SK-N-SH (cell line): ENCODE results near the gene LRP4. TPM values are rescaled to one million over a fixed set of nuclear protein-coding genes. Genes with fewer than 3 reads are reported as not detected.

Source experiments
- CTCF ChIA-PET: fragments of 300-600, 350-600 bp; formaldehyde crosslinking; extraction: SDS; loops from one replicate; lab custom pipeline; 2021; lab: Yijun Ruan, JAX
- POLR2A ChIA-PET: fragments of 350-600 bp; sonication (Branson Sonifier 250); formaldehyde crosslinking; extraction: SDS; loops from one replicate; lab custom pipeline; 2020; ENCODE audit warnings: antibody characterized with exemption, inconsistent platforms; lab: Yijun Ruan, JAX
- DNase-seq: peaks from one replicate; pipeline ENCODE4 v3.0.0; 2012
- H2AFZ ChIP-seq: fragments of 200-600 bp; sonication (generic); 2 replicates; pipeline ENCODE4 v1.8.1; 2016; ENCODE audit warnings: antibody characterized with exemption, mild to moderate bottlenecking, low read depth
- H3F3A ChIP-seq: fragments of 200-600 bp; sonication (generic); replicated peaks from 2 replicates; pipeline ENCODE3; 2016; ENCODE audit warnings: antibody characterized with exemption, mild to moderate bottlenecking; ENCODE audit not compliant: insufficient read depth
- H3K27ac ChIP-seq, 2 experiments: fragments of 200-500 bp in 1 of 2; fragments of 200-600 bp in 1 of 2; sonication (Bioruptor generic) in 1 of 2; sonication (generic), shearing (Covaris generic) in 1 of 2; 2 replicates each; pipeline versions ENCODE4 v1.5.1 to v1.6.1; 2014 to 2016; ENCODE audit warnings: low read depth in 2 of 2, inconsistent platforms in 1 of 2, low read length in 1 of 2, mild to moderate bottlenecking in 1 of 2, mixed read lengths in 1 of 2
- H3K27me3 ChIP-seq: fragments of 200-600 bp; sonication (generic), shearing (Covaris generic); 2 replicates; pipeline ENCODE4 v1.6.1; 2016; ENCODE audit warnings: mixed run types; ENCODE audit not compliant: insufficient read depth
- H3K36me3 ChIP-seq, 2 experiments: fragments of 200-500 bp in 1 of 2; fragments of 200-600 bp in 1 of 2; sonication (Bioruptor generic) in 1 of 2; sonication (generic) in 1 of 2; replicated peaks in 1 of 2; 2 replicates each; pipeline versions ENCODE3 to v1.5.1; 2014 to 2016; ENCODE audit warnings: low read length in 1 of 2, mild to moderate bottlenecking in 1 of 2; ENCODE audit not compliant: insufficient read depth in 2 of 2, control insufficient read depth in 1 of 2
- H3K4me1 ChIP-seq, 2 experiments: fragments of 200-500 bp in 1 of 2; fragments of 200-600 bp in 1 of 2; sonication (Bioruptor generic) in 1 of 2; sonication (generic), shearing (Covaris generic) in 1 of 2; 2 replicates each; pipeline versions ENCODE4 v1.5.1 to v1.6.1; 2014 to 2016; ENCODE audit warnings: low read depth in 1 of 2, low read length in 1 of 2, mixed run types in 1 of 2; ENCODE audit not compliant: insufficient read depth in 2 of 2, control insufficient read depth in 1 of 2
- H3K4me2 ChIP-seq: fragments of 200-600 bp; sonication (generic), shearing (Covaris generic); 2 replicates; pipeline ENCODE4 v1.6.1; 2017; ENCODE audit warnings: mixed run types
- H3K4me3 ChIP-seq, 2 experiments: fragments of 200-500 bp in 1 of 2; fragments of 200-600 bp in 1 of 2; sonication (Bioruptor generic) in 1 of 2; sonication (generic), shearing (Covaris generic) in 1 of 2; 2 replicates each; pipeline versions ENCODE4 v1.5.1 to v1.8.1; 2014 to 2016; ENCODE audit warnings: low read depth in 2 of 2, inconsistent platforms in 1 of 2, low read length in 1 of 2, mild to moderate bottlenecking in 1 of 2, mixed read lengths in 1 of 2, moderate library complexity in 1 of 2
- H3K79me2 ChIP-seq: fragments of 200-600 bp; sonication (generic); 2 replicates; pipeline ENCODE4 v1.8.1; 2017; ENCODE audit warnings: mild to moderate bottlenecking; ENCODE audit not compliant: insufficient read depth
- H3K9ac ChIP-seq: fragments of 200-600 bp; sonication (generic); 2 replicates; pipeline ENCODE4 v1.6.1; 2017; ENCODE audit warnings: mixed run types
- H3K9me2 ChIP-seq: fragments of 200-600 bp; sonication (generic); 2 replicates; pipeline ENCODE4 v1.6.1; 2017; ENCODE audit warnings: mixed run types
- H3K9me3 ChIP-seq: fragments of 200-600 bp; sonication (generic); 2 replicates; pipeline ENCODE4 v1.6.1; 2017; ENCODE audit warnings: mixed run types, mild to moderate bottlenecking, moderate library complexity
- H4K20me1 ChIP-seq: fragments of 200-600 bp; sonication (generic); 2 replicates; pipeline ENCODE4 v1.6.1; 2017; ENCODE audit warnings: mild to moderate bottlenecking, mixed run types; ENCODE audit not compliant: insufficient read depth
- CTCF ChIP-seq: fragments of 200-600 bp; sonication (generic); IDR thresholded peaks from 2 replicates; pipeline ENCODE4 v1.6.1; 2017; ENCODE audit warnings: antibody characterized with exemption, mild to moderate bottlenecking, moderate library complexity
- ELF1 ChIP-seq: IDR thresholded peaks from 2 replicates; pipeline ENCODE4 v1.4.0; 2012
- EP300 ChIP-seq, 2 experiments: IDR thresholded peaks; 2 replicates each; pipeline versions ENCODE4 v1.4.0 to v1.6.1; 2012; ENCODE audit warnings: borderline replicate concordance in 1 of 2, low read depth in 1 of 2, low read length in 1 of 2
- FOXM1 ChIP-seq: IDR thresholded peaks from 2 replicates; pipeline ENCODE4 v1.4.0; 2012; ENCODE audit warnings: low read depth, mild to moderate bottlenecking
- GATA2 ChIP-seq: sonication (generic); formaldehyde crosslinking; IDR thresholded peaks from 2 replicates; pipeline ENCODE4 v1.5.0; 2020; ENCODE audit warnings: mild to moderate bottlenecking, missing genetic modification reagents
- JUND ChIP-seq: IDR thresholded peaks from 2 replicates; pipeline ENCODE4 v1.4.0; 2012
- MAX ChIP-seq: IDR thresholded peaks from 2 replicates; pipeline ENCODE4 v1.4.0; 2012; ENCODE audit warnings: low read depth
- MEF2A ChIP-seq: IDR thresholded peaks from 2 replicates; pipeline ENCODE4 v1.4.0; 2012; ENCODE audit warnings: low read depth, borderline replicate concordance
- MXI1 ChIP-seq: IDR thresholded peaks from 2 replicates; pipeline ENCODE4 v1.6.1; 2012; ENCODE audit warnings: mild to moderate bottlenecking, low read depth, low read length, improper control_type of control experiment
- NRF1 ChIP-seq: IDR thresholded peaks from 2 replicates; pipeline ENCODE4 v1.6.1; 2012; ENCODE audit warnings: low read depth, mild to moderate bottlenecking, low read length
- PBX3 ChIP-seq: IDR thresholded peaks from 2 replicates; pipeline ENCODE4; 2012
- POLR2AphosphoS5 ChIP-seq: IDR thresholded peaks from 2 replicates; pipeline ENCODE4 v1.6.1; 2012; ENCODE audit warnings: low read depth, low read length
- RAD21 ChIP-seq: IDR thresholded peaks from 2 replicates; pipeline ENCODE4 v1.6.1; 2012; ENCODE audit warnings: mild to moderate bottlenecking, low read length
- RCOR1 ChIP-seq: fragments of 150-350 bp; IDR thresholded peaks from 2 replicates; pipeline ENCODE4 v1.6.1; 2017; ENCODE audit warnings: antibody characterized with exemption, low read length
- RFX5 ChIP-seq: IDR thresholded peaks from 2 replicates; pipeline ENCODE4 v1.6.1; 2012; ENCODE audit warnings: mild to moderate bottlenecking, improper control_type of control experiment, low read length
- RXRA ChIP-seq: IDR thresholded peaks from 2 replicates; pipeline ENCODE4 v1.4.0; 2012; ENCODE audit warnings: low read depth, mild to moderate bottlenecking, borderline replicate concordance
- SIN3A ChIP-seq: IDR thresholded peaks from 2 replicates; pipeline ENCODE4 v1.6.1; 2012; ENCODE audit warnings: low read depth, mild to moderate bottlenecking, low read length, moderate library complexity, borderline replicate concordance
- SMC3 ChIP-seq: IDR thresholded peaks from 2 replicates; pipeline ENCODE4 v1.6.1; 2012; ENCODE audit warnings: low read depth, low read length, improper control_type of control experiment
- TEAD4 ChIP-seq: IDR thresholded peaks from 2 replicates; pipeline ENCODE4 v1.4.0; 2012; ENCODE audit warnings: mild to moderate bottlenecking, borderline replicate concordance; ENCODE audit not compliant: insufficient read depth
- USF1 ChIP-seq: IDR thresholded peaks from 2 replicates; pipeline ENCODE4 v1.4.0; 2012; ENCODE audit warnings: low read depth, borderline replicate concordance
- YY1 ChIP-seq: IDR thresholded peaks from 2 replicates; pipeline ENCODE4 v1.4.0; 2012; ENCODE audit warnings: low read depth, mild to moderate bottlenecking
- ZBTB33 ChIP-seq: IDR thresholded peaks from 2 replicates; pipeline ENCODE4 v1.4.0; 2012; ENCODE audit warnings: low read depth, borderline replicate concordance
- WGBS: methylation state at CpG from one replicate; pipeline ENCODE4 v1.1.6; 2017; ENCODE audit warnings: low lambda C conversion rate; 5-methylcytosine and 5-hydroxymethylcytosine counted together
- polyA plus RNA-seq, 3 experiments: library from polyadenylated mRNA; depleted of rRNA; stranded (reverse); fragments of >200 nt; gene quantifications; 2 replicates each; pipeline ENCODE4 v1.2.3, GENCODE V29; 2012

Gene LRP4
- polyA plus RNA-seq, 1 of the 3 experiments (the other 2 are of a cell fraction): 10.9 TPM

GRCh38 chr11:46951864-46952263, 33.5 kb upstream of the LRP4 start:
- Histone ChIP-seq H3F3A (peaks cover 24% of the 10 kb centered on the region), H3K4me1 (peaks cover 11 to 28% of the 10 kb centered on the region in 2 experiments), H3K9ac (no peak overlapping the region), H3K4me3 (no peak overlapping the region), H3K4me2 (no peak overlapping the region), H3K79me2 (peaks cover 19% of the 10 kb centered on the region), H3K36me3 (peaks cover 3 to 8% of the 10 kb centered on the region in 2 experiments), H3K9me2 (no peaks in the 10 kb centered on the region), H4K20me1 (no peaks in the 10 kb centered on the region), H3K27me3 (no peaks in the 10 kb centered on the region), H3K9me3 (no peaks in the 10 kb centered on the region), H3K27ac (no peak overlapping the region), H2AFZ (no peak overlapping the region)
- CTCF ChIA-PET: interaction anchor here (0.9 to 2.5 kb wide), 3 partner anchors 35 to 201 kb away, joined by 3 to 10 read pairs (median 3); no protein-coding TSS in a partner anchor
- POLR2A ChIA-PET: no interaction called here
- WGBS: 100% methylated on average over 1 of the region's 1 CpG
- no peak for TF ChIP-seq MAX
- TF ChIP-seq FOXM1: no peak
- TF ChIP-seq SMC3: no peak
- TF ChIP-seq RCOR1: no peak
- TF ChIP-seq RFX5: no peak
- no peak for TF ChIP-seq CTCF
- TF ChIP-seq POLR2AphosphoS5: no peak
- no peak for TF ChIP-seq ELF1
- no peak for DNase-seq

GRCh38 chr11:46949297-46949696, 30.9 kb upstream of the LRP4 start:
- 97% methylated on average over 1 of the region's 1 CpG for WGBS
- Histone ChIP-seq H3K27ac (peak overlapping the region in 1 of 2 experiments; percentile 82; a peak in 2 of 4 replicates), H2AFZ (no peak overlapping the region), H3K79me2 (peaks cover 28% of the 10 kb centered on the region), H3K9me3 (no peaks in the 10 kb centered on the region), H3K36me3 (peaks cover 6 to 10% of the 10 kb centered on the region in 2 experiments), H3K27me3 (no peaks in the 10 kb centered on the region), H3K4me3 (no peak overlapping the region), H4K20me1 (no peaks in the 10 kb centered on the region), H3F3A (peaks cover 34% of the 10 kb centered on the region), H3K4me2 (no peak overlapping the region), H3K4me1 (peaks cover 11 to 32% of the 10 kb centered on the region in 2 experiments), H3K9me2 (no peaks in the 10 kb centered on the region), H3K9ac (no peak overlapping the region)
- CTCF ChIA-PET: interaction anchor here (1.3 to 2.2 kb wide), 3 partner anchors 18 to 204 kb away, joined by 4 to 7 read pairs (median 6); no protein-coding TSS in a partner anchor
- DNase-seq: no peak
- POLR2A ChIA-PET: no interaction called here
- TF ChIP-seq ZBTB33 (no peak), SMC3 (no peak), JUND (no peak), USF1 (no peak), RAD21 (no peak), YY1 (no peak), RXRA (no peak), MXI1 (no peak), PBX3 (no peak), ELF1 (no peak), GATA2 (no peak), RFX5 (no peak), TEAD4 (no peak), SIN3A (no peak), MAX (no peak), MEF2A (no peak), EP300 (IDR thresholded peaks at IDR 0.05; ENCODE audit: borderline replicate concordance in 1 of 2, low read depth in 1 of 2, low read length in 1 of 2) (no peak), FOXM1 (no peak), NRF1 (no peak)
